Smooth muscle cell (in vitro differentiated cells): Measurements from ENCODE around the gene ZNF699. TPM values are rescaled to one million over a fixed set of nuclear protein-coding genes. Genes with fewer than 3 reads are reported as not detected.

ENCODE experiments used
- DNase-seq: peaks from one replicate; lab custom pipeline; 2025; ENCODE audit not compliant: unreplicated experiment; lab: John Stamatoyannopoulos, UW
- H2AFZ ChIP-seq: fragments of 200-600 bp; sonication (generic); 2 replicates; pipeline ENCODE4 v1.6.0; 2016; ENCODE audit warnings: antibody characterized with exemption, low read depth, mild to moderate bottlenecking
- H3F3A ChIP-seq: fragments of 200-600 bp; sonication (generic); 2 replicates; pipeline ENCODE4 v1.6.0; 2017; ENCODE audit warnings: antibody characterized with exemption, low read depth
- H3K27ac ChIP-seq: fragments of 200-600 bp; sonication (generic); 2 replicates; pipeline ENCODE4 v1.5.1; 2016; ENCODE audit warnings: low read depth, mild to moderate bottlenecking
- H3K27me3 ChIP-seq: fragments of 200-600 bp; sonication (generic); 2 replicates; pipeline ENCODE4 v1.6.1; 2016; ENCODE audit warnings: low read depth, mild to moderate bottlenecking
- H3K36me3 ChIP-seq: fragments of 200-600 bp; sonication (generic); 2 replicates; pipeline ENCODE4 v1.5.1; 2016; ENCODE audit warnings: low read depth
- H3K4me1 ChIP-seq: fragments of 200-600 bp; sonication (generic); 2 replicates; pipeline ENCODE4 v1.5.1; 2016; ENCODE audit warnings: low read depth
- H3K4me2 ChIP-seq: fragments of 200-600 bp; sonication (generic); 2 replicates; pipeline ENCODE4 v1.6.0; 2016; ENCODE audit warnings: mild to moderate bottlenecking
- H3K4me3 ChIP-seq: fragments of 200-600 bp; sonication (generic); 2 replicates; pipeline ENCODE4 v1.5.1; 2016; ENCODE audit warnings: mild to moderate bottlenecking
- H3K79me2 ChIP-seq: fragments of 200-600 bp; sonication (generic); 2 replicates; pipeline ENCODE4 v1.6.0; 2016; ENCODE audit warnings: low read depth, mild to moderate bottlenecking
- H3K9ac ChIP-seq: fragments of 200-600 bp; sonication (generic); 2 replicates; pipeline ENCODE4 v1.6.0; 2016; ENCODE audit warnings: low read depth
- H3K9me3 ChIP-seq: fragments of 200-600 bp; sonication (generic); replicated peaks from 2 replicates; pipeline ENCODE4 v1.5.1; 2016; ENCODE audit warnings: low read depth
- H4K20me1 ChIP-seq: fragments of 200-600 bp; sonication (generic); 2 replicates; pipeline ENCODE4 v1.6.0; 2016; ENCODE audit warnings: low read depth
- WGBS: methylation state at CpG from one replicate; pipeline ENCODE4 v1.1.7; 2016; ENCODE audit warnings: low lambda C conversion rate; 5-methylcytosine and 5-hydroxymethylcytosine counted together
- polyA plus RNA-seq: library from polyadenylated mRNA; unstranded; fragments of >200 nt; fragmentation: Nextera tagmentation; extraction: Ambion mirVana; gene quantifications from 2 replicates; pipeline ENCODE4 v1.2.1, GENCODE V29; 2016
- total RNA-seq: library from RNA; depleted of rRNA; stranded (reverse); fragments of >200 nt; gene quantifications from 2 replicates; pipeline ENCODE4 v1.2.3, GENCODE V29; 2014
- TF ChIP-seq, protein P1 (sequence below): fragments of 200-600 bp; sonication (generic); IDR thresholded peaks from 2 replicates; pipeline ENCODE4 v1.5.1; 2017; ENCODE audit warnings: borderline replicate concordance, mild to moderate bottlenecking, antibody characterized with exemption; ENCODE audit not compliant: insufficient read depth, poor library complexity, severe bottlenecking

ZNF699 gene
- total and polyA plus RNA-seq, 2 experiments from 2014 or later, result 3.5 to 6.3 TPM

DNA sequence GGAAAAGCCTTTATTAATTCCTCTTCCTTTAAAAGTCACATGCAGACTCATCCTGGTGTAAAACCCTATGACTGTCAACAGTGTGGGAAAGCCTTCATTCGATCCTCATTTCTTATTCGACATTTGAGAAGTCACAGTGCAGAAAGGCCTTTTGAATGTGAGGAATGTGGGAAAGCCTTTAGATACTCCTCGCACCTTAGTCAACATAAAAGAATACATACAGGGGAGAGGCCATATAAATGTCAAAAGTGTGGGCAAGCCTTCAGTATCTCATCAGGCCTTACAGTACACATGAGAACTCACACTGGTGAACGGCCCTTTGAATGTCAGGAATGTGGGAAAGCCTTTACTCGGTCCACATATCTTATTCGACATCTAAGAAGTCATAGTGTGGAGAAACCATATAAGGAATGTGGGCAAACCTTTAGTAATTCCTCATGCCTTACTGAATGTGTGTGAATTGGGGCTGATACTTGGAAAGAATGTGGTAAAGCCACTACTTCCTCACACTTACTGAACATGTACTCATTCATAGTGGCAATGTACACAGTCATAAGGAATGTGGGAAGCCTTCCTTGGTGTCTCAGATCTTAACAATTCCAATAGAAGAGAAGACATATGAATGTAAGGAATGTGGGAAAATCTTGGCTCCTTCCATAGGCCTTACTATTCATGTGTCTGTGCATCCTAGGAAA is 33.1 kb upstream of the ZNF699 start:
- H2AFZ ChIP-seq, result no peak overlapping the region
- DNase-seq, result no peak
- H3K27me3 ChIP-seq, result no peaks in the 10 kb centered on the region
- H3K4me3 ChIP-seq, result no peak overlapping the region
- H3K9ac ChIP-seq, result no peak overlapping the region
- H3K9me3 ChIP-seq, result peaks cover 82% of the 10 kb centered on the region
- peaks cover 9% of the 10 kb centered on the region for H3F3A ChIP-seq
- no peaks in the 10 kb centered on the region for H3K4me1 ChIP-seq
- H3K36me3 ChIP-seq, result peaks cover 71% of the 10 kb centered on the region
- no peak overlapping the region for H3K4me2 ChIP-seq
- H4K20me1 ChIP-seq, result no peaks in the 10 kb centered on the region
- no peak overlapping the region for H3K27ac ChIP-seq
- TF ChIP-seq, protein P1, sequence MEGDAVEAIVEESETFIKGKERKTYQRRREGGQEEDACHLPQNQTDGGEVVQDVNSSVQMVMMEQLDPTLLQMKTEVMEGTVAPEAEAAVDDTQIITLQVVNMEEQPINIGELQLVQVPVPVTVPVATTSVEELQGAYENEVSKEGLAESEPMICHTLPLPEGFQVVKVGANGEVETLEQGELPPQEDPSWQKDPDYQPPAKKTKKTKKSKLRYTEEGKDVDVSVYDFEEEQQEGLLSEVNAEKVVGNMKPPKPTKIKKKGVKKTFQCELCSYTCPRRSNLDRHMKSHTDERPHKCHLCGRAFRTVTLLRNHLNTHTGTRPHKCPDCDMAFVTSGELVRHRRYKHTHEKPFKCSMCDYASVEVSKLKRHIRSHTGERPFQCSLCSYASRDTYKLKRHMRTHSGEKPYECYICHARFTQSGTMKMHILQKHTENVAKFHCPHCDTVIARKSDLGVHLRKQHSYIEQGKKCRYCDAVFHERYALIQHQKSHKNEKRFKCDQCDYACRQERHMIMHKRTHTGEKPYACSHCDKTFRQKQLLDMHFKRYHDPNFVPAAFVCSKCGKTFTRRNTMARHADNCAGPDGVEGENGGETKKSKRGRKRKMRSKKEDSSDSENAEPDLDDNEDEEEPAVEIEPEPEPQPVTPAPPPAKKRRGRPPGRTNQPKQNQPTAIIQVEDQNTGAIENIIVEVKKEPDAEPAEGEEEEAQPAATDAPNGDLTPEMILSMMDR, result no peak
- H3K79me2 ChIP-seq, result no peaks in the 10 kb centered on the region
- WGBS, result 95% methylated on average over 6 of the region's 6 CpGs

GRCh38 chr19:9329999-9330398 is 20.4 kb upstream of the ZNF699 start:
- Histone ChIP-seq H3K79me2 (peaks cover 61% of the 10 kb centered on the region), H3K9ac (no peak overlapping the region), H3K4me3 (no peak overlapping the region), H3K27me3 (no peaks in the 10 kb centered on the region), H3K9me3 (peaks cover 60% of the 10 kb centered on the region), H3K27ac (no peak overlapping the region), H4K20me1 (no peaks in the 10 kb centered on the region), H3K4me2 (no peak overlapping the region), H3F3A (no peaks in the 10 kb centered on the region), H3K36me3 (peaks cover 62% of the 10 kb centered on the region), H3K4me1 (no peaks in the 10 kb centered on the region), H2AFZ (no peak overlapping the region)
- DNase-seq, result no peak
- TF ChIP-seq, protein P1, result no peak

- Histone ChIP-seq H3K4me1 (no peaks in the 10 kb centered on the region), H3K4me3 (peak overlapping the region; percentile 66), H4K20me1 (no peaks in the 10 kb centered on the region), H3K4me2 (peak overlapping the region; percentile 90), H2AFZ (peak overlapping the region; percentile 90), H3K27me3 (no peaks in the 10 kb centered on the region), H3F3A (peaks cover 6% of the 10 kb centered on the region), H3K79me2 (peaks cover 34% of the 10 kb centered on the region), H3K9me3 (peaks cover 18% of the 10 kb centered on the region), H3K9ac (peak overlapping the region; percentile 52), H3K36me3 (peaks cover 17% of the 10 kb centered on the region), H3K27ac (peak overlapping the region; percentile 61)
- 64% methylated on average over 9 of the region's 9 CpGs for WGBS
- TF ChIP-seq, protein P1, result no peak
- DNase-seq, result no peak
These were observed 14.9 kb upstream of the ZNF699 start for GRCh38 chr19:9324584-9324962.

DNA sequence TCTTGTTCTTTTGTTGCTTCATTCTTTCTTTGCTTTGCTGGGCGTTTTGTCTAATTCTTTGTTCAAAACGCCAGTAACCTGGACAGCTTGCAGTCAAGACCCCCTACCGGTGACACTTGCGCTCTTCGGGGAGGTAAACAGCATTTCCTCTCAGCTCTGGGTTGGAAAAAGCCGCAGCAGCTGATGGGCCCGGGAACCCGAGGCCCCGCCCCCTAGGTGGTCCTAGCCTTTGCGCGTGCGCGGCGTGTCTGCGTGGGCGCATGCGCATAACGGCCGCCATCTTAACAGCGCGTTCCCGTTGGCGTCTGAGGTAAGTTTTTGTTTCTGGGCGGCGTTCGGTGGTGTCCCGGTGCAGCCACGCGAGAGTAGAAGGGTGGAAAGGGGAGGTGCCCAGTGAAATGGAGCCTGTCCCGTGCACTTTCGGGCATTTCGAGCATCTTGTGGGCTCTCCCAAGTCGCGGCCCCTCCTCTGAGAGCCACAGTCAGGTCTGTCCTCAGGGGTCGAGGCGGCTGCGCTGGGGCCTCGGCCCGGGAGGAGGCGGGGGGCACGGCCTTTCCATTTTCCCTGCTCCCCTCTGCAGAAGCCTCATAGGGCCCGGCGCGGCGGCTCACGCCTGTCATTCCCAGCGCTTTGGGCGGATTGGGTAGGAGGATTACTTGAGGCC is 14.4 kb upstream of the ZNF699 start, which contains the start of gene ZNF559:
Gene ZNF559, plus strand, starts transcription at position 261 of the 665 bp plus-strand sequence. CDS start 14,371 bp downstream, outside the sequence.
- peak within 1 kb of the TSS; percentile 90 for H2AFZ ChIP-seq
- peak within 1 kb of the TSS; percentile 52 for H3K9ac ChIP-seq
- no peaks in the 10 kb centered on the region for H3K4me1 ChIP-seq
- H3K9me3 ChIP-seq, result peaks cover 12% of the 10 kb centered on the region
- H3K4me2 ChIP-seq, result peak within 1 kb of the TSS; percentile 90
- H3K36me3 ChIP-seq, result peaks cover 12% of the 10 kb centered on the region
- WGBS, result 4% methylated on average over 47 of the region's 48 CpGs
- H3F3A ChIP-seq, result peaks cover 6% of the 10 kb centered on the region
- H3K27me3 ChIP-seq, result no peaks in the 10 kb centered on the region
- peaks cover 31% of the 10 kb centered on the region for H3K79me2 ChIP-seq
- peak within 1 kb of the TSS; percentile 61 for H3K27ac ChIP-seq
- peak; percentile 71 for DNase-seq
- H4K20me1 ChIP-seq, result no peaks in the 10 kb centered on the region
- peak within 1 kb of the TSS; percentile 66 for H3K4me3 ChIP-seq
- TF ChIP-seq, protein P1, result peak; percentile 27
